Measurements from ENCODE around the gene SND1.

DNA sequence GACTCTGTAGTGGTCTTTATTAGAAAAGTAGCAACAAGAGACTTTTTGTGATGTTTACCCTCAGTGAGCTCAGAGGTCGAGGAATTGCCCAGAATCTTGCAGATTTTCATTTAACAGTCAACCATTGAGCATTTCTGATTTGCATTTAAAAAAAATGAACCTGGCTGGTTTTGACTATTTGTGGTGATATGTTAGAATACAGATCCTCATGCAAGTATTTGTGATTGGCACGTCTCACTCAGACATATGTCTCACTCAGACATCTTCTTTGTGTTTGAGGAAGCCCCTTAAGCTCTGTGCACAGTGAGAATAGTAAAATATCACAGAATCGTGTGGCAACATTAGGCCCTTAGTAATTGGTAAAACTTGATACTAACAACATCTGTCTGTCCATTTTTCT is 113.2 kb downstream of the SND1 start:
- TF ChIP-seq, protein P1, sequence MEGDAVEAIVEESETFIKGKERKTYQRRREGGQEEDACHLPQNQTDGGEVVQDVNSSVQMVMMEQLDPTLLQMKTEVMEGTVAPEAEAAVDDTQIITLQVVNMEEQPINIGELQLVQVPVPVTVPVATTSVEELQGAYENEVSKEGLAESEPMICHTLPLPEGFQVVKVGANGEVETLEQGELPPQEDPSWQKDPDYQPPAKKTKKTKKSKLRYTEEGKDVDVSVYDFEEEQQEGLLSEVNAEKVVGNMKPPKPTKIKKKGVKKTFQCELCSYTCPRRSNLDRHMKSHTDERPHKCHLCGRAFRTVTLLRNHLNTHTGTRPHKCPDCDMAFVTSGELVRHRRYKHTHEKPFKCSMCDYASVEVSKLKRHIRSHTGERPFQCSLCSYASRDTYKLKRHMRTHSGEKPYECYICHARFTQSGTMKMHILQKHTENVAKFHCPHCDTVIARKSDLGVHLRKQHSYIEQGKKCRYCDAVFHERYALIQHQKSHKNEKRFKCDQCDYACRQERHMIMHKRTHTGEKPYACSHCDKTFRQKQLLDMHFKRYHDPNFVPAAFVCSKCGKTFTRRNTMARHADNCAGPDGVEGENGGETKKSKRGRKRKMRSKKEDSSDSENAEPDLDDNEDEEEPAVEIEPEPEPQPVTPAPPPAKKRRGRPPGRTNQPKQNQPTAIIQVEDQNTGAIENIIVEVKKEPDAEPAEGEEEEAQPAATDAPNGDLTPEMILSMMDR (IDR thresholded peaks at IDR 0.05): no peak
- TF ChIP-seq EZH2 (IDR thresholded peaks at IDR 0.05; ENCODE audit: borderline replicate concordance, insufficient read depth, low read depth, low read length, poor library complexity, severe bottlenecking): no peak

All from B cell (primary cell).